GM06990 (cell line): Measurements from ENCODE around the gene ANKLE1.
"Not testable (repeated sequence)": the region's sequence is repeated elsewhere in the genome, so short reads cannot be mapped to it uniquely, and the experiment has no call there.

Experiments
- DNase-seq: peaks from one replicate; pipeline ENCODE4 v3.0.0-alpha.2; 2011; ENCODE audit not compliant: insufficient read length; ENCODE audit errors: extremely low read depth
- H3K27me3 ChIP-seq: replicated peaks from 2 replicates; pipeline ENCODE4 v1.6.0; 2011; ENCODE audit warnings: low read length; ENCODE audit not compliant: control insufficient read depth, insufficient read depth
- H3K36me3 ChIP-seq: 2 replicates; pipeline ENCODE4 v1.5.1; 2011; ENCODE audit warnings: low read length; ENCODE audit not compliant: control insufficient read depth, insufficient read depth
- H3K4me3 ChIP-seq: replicated peaks from 2 replicates; pipeline ENCODE4 v1.5.1; 2011; ENCODE audit warnings: low read depth, mild to moderate bottlenecking, control low read depth, low read length
- TF ChIP-seq, protein P1 (sequence below): IDR thresholded peaks from 2 replicates; pipeline ENCODE4 v1.5.1; 2011; ENCODE audit warnings: low read length, control low read depth, mild to moderate bottlenecking, inconsistent platforms; ENCODE audit not compliant: insufficient read depth, poor library complexity, severe bottlenecking

Gene ANKLE1

DNA sequence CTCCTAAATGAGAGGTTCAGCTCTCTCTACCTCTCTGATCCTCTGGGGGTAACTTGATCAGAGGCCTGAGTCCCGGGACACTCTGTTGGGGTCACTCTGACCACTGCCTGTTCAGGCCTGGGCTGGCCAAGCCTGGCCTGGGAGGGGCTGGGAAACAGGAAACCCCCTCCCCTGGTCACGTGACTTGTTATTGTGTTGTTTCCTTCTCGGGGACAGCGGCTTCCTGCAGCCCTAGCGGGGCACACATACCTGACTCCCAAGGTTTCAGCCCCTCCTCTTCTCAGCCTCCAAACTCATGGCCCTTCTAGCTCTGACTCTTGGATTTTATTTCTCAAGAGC lies 17.1 kb upstream of the ANKLE1 start, which contains the start of gene USHBP1:
Gene USHBP1 (minus strand): TSS at position 105 of the 339 bp plus-strand sequence. CDS start 446 bp downstream, outside the sequence.
- Histone ChIP-seq H3K4me3 (no peak within 1 kb of the TSS), H3K36me3 (no peaks in the 10 kb centered on the region; the same call in 1 of the 2 replicates), H3K27me3 (no peaks in the 10 kb centered on the region)
- no peak for DNase-seq
- TF ChIP-seq, protein P1, sequence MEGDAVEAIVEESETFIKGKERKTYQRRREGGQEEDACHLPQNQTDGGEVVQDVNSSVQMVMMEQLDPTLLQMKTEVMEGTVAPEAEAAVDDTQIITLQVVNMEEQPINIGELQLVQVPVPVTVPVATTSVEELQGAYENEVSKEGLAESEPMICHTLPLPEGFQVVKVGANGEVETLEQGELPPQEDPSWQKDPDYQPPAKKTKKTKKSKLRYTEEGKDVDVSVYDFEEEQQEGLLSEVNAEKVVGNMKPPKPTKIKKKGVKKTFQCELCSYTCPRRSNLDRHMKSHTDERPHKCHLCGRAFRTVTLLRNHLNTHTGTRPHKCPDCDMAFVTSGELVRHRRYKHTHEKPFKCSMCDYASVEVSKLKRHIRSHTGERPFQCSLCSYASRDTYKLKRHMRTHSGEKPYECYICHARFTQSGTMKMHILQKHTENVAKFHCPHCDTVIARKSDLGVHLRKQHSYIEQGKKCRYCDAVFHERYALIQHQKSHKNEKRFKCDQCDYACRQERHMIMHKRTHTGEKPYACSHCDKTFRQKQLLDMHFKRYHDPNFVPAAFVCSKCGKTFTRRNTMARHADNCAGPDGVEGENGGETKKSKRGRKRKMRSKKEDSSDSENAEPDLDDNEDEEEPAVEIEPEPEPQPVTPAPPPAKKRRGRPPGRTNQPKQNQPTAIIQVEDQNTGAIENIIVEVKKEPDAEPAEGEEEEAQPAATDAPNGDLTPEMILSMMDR = no peak

DNA sequence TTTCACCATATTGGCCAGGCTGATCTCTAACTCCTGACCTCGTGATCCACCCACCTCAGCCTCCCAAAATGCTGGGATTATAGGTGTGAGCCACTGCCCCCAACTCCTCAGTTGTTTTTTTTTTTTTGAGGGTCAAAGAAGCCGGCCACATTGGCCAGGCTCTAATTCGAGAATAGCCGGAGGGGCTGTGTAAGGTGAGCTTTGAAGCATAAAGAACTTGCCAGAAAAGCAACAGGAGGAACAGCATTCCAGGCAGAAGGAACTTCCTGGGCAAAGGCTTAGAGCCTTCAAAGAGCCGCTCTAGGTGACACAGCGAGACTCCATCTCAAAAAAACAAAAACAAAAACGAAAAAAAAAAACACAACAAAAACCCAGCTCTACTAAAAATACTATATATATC lies 15.7 kb upstream of the ANKLE1 start:
- DNase-seq = no peak
- H3K4me3 ChIP-seq = no peak overlapping the region

DNA sequence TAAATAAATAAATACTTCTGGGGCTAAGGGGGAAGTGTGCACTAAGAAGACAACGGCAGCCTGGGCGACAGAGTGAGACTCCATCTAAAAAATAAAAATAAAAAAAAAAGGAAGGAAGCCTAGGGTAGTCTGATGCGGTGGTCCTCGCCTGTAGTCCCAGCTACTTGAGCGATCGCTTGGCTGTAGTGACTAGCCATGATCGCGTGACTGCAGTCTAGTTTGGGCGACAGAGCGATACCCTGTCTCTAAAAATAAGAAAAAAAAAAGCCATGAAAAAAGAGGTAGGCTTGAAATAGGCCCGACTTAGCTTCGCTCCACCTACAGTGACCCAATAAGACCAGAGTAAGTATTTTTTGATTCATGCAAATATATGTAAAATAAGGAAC lies 15.1 kb upstream of the ANKLE1 start:
- TF ChIP-seq, protein P1 = no peak
- DNase-seq = no peak
- peaks cover under 1% of the 10 kb centered on the region; the same call in 1 of the 2 replicates for H3K36me3 ChIP-seq
- no peak overlapping the region for H3K4me3 ChIP-seq
- no peaks in the 10 kb centered on the region for H3K27me3 ChIP-seq

More for the DNA sequence above, 15.7 kb upstream of the ANKLE1 start:
- Histone ChIP-seq H3K27me3 (no peaks in the 10 kb centered on the region), H3K36me3 (no peaks in the 10 kb centered on the region; the same call in 1 of the 2 replicates)
- TF ChIP-seq, protein P1 = no peak

DNA sequence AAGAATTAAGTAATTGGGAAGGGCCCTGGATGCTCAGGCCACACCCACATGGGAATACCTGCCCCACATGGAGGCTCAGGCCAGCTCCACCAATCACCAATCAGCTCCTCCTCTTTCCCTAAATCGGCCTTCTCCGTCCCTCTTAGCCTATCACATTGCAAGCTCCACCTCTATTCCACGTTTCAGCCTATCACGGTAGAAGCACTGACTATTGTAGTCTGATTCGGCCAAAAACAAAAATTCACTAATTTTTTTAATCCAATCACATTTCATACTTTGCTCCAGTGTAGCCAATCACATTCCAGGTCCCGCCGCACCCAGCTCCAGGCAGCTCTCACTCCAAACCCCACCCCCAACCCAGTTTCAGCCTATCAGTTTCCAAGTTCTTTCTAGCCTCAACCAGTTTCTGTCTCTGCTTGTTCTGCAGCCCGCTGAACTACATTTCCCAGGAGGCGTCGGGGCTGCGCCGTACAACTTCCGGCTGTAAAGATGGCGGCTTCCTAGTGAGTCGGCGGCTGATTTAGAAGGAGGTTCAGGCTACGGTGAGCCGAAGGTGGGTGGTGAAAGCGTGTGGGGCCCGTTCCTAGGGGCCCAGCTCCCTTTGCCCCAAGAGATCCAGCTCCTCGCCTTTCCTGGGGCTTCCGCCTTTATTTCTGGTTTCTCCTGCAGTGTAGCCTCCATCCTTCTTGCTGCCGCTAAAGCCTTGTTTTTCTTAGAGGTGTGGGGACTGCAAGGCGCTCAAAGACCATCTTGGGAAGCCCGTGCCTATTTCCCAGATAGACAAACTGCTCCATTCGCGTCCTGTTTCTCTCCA lies 14.5 kb upstream of the ANKLE1 start, which contains the start of gene BABAM1:
Gene BABAM1 (plus strand): TSS at position 469 of the 814 bp plus-strand sequence. CDS start 1,364 bp downstream, outside the sequence.
- DNase-seq = peak; percentile 94
- peaks cover 2% of the 10 kb centered on the region; the same call in 1 of the 2 replicates for H3K36me3 ChIP-seq
- peak within 1 kb of the TSS; percentile 81 for H3K4me3 ChIP-seq
- H3K27me3 ChIP-seq = no peaks in the 10 kb centered on the region
- TF ChIP-seq, protein P1 = no peak

DNA sequence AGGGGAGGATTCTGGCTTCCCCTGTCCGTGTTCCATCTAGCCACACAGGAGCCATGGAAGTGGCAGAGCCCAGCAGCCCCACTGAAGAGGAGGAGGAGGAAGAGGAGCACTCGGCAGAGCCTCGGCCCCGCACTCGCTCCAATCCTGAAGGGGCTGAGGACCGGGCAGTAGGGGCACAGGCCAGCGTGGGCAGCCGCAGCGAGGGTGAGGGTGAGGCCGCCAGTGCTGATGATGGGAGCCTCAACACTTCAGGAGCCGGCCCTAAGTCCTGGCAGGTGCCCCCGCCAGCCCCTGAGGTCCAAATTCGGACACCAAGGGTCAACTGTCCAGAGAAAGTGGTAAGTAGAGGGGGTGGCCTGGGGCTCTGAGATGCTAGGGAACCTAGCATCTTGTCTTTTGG lies 12.9 kb upstream of the ANKLE1 start:
- H3K36me3 ChIP-seq = peaks cover 6% of the 10 kb centered on the region
- TF ChIP-seq, protein P1 = no peak
- no peak for DNase-seq
- no peaks in the 10 kb centered on the region for H3K27me3 ChIP-seq
- H3K4me3 ChIP-seq = no peak overlapping the region

DNA sequence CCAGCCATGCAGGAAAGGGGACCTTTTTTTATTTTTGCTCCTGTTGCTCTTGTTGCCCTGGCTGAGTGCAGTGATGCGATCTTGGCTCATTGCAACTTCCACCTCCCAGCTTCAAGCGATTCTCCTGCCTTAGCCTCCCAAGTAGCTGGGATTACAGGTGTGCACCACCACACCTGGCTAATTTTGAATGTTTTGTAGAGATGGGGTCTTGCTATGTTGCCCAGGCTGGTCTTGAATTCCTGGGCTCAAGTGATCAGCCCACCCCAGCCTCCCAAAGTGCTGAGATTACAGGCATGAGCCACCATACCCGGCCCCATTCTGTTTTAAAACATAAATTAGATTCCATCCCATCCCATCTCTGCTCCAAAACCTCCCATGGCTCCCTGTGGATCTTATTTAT lies 6.8 kb upstream of the ANKLE1 start:
- H3K27me3 ChIP-seq, DNase-seq, H3K4me3 ChIP-seq: not testable (repeated sequence)
- H3K36me3 ChIP-seq = peaks cover 22% of the 10 kb centered on the region
